Glomerular visceral epithelial cell (primary cell): ENCODE results near the gene LSAMP.
A peak's percentile ranks its signal among the peaks of the same experiment; 100 is the strongest.

Source experiments
- DNase-seq: peaks from one replicate; pipeline ENCODE4 v3.0.0-alpha.2; 2016; ENCODE audit errors: extremely low spot score

LSAMP gene

GRCh38 chr3:116053017-116053416 lies 392.3 kb downstream of the LSAMP start:
- DNase-seq: no peak

- DNase-seq: no peak
These were observed 392.7 kb downstream of the LSAMP start for GRCh38 chr3:116052602-116053001.

- no peak for DNase-seq
These were observed 393.7 kb downstream of the LSAMP start for GRCh38 chr3:116051586-116051985.

GRCh38 chr3:116051040-116051439 lies 394.2 kb downstream of the LSAMP start:
- DNase-seq: no peak

- no peak for DNase-seq
These were observed 394.9 kb downstream of the LSAMP start for GRCh38 chr3:116050311-116050915.

- no peak for DNase-seq
These were observed 396.3 kb downstream of the LSAMP start for GRCh38 chr3:116048991-116049390.

GRCh38 chr3:116046350-116046749 lies 398.9 kb downstream of the LSAMP start:
- DNase-seq: no peak

GRCh38 chr3:116045314-116045713 lies 400.0 kb downstream of the LSAMP start:
- DNase-seq: no peak

GRCh38 chr3:116040152-116040551 lies 405.1 kb downstream of the LSAMP start:
- no peak for DNase-seq

GRCh38 chr3:116039651-116039985 lies 405.7 kb downstream of the LSAMP start:
- no peak for DNase-seq

GRCh38 chr3:116038968-116039650 lies 406.2 kb downstream of the LSAMP start:
- DNase-seq: no peak

- DNase-seq: no peak
These were observed 407.1 kb downstream of the LSAMP start for GRCh38 chr3:116037954-116038911.

GRCh38 chr3:116035429-116035828 lies 409.9 kb downstream of the LSAMP start:
- DNase-seq: no peak

GRCh38 chr3:116034794-116035193 lies 410.5 kb downstream of the LSAMP start:
- no peak for DNase-seq

- no peak for DNase-seq
These were observed 411.2 kb downstream of the LSAMP start for GRCh38 chr3:116034086-116034485.

- DNase-seq: no peak
These were observed 411.8 kb downstream of the LSAMP start for GRCh38 chr3:116033516-116033915.

- no peak for DNase-seq
These were observed 413.1 kb downstream of the LSAMP start for GRCh38 chr3:116032176-116032575.

- DNase-seq: no peak
These were observed 415.0 kb downstream of the LSAMP start for GRCh38 chr3:116030131-116030850.

GRCh38 chr3:116029266-116029665 lies 416.0 kb downstream of the LSAMP start:
- peak; percentile 5 for DNase-seq

GRCh38 chr3:116028157-116028556 lies 417.1 kb downstream of the LSAMP start:
- DNase-seq: no peak

- no peak for DNase-seq
These were observed 424.3 kb downstream of the LSAMP start for GRCh38 chr3:116020989-116021388.

- DNase-seq: no peak
These were observed 424.8 kb downstream of the LSAMP start for GRCh38 chr3:116020495-116020894.
